Mesenchymal stem cell (in vitro differentiated cells and primary cell): Measurements from ENCODE around the gene ARL2.

Experiments used
- DNase-seq: peaks from one replicate; pipeline ENCODE4 v3.0.0-alpha.2; 2013
- H2AFZ ChIP-seq: one replicate; pipeline ENCODE4 v1.6.1; 2013; ENCODE audit warnings: low read depth, mild to moderate bottlenecking, control low read depth, inconsistent platforms, low read length, moderate library complexity
- H2AK5ac ChIP-seq: 2 replicates; pipeline ENCODE4 v1.6.1; 2013; ENCODE audit warnings: low read length, moderate library complexity, mild to moderate bottlenecking, inconsistent platforms; ENCODE audit not compliant: severe bottlenecking
- H2BK120ac ChIP-seq: one replicate; pipeline ENCODE4 v1.6.1; 2013; ENCODE audit warnings: low read depth, mild to moderate bottlenecking, inconsistent platforms, low read length, moderate library complexity
- H2BK12ac ChIP-seq, 2 experiments: one replicate each; pipeline ENCODE4 v1.6.1; 2013; ENCODE audit warnings: inconsistent platforms in 2 of 2, low read length in 2 of 2, mild to moderate bottlenecking in 2 of 2, moderate library complexity in 2 of 2, control low read depth in 1 of 2
- H2BK15ac ChIP-seq: one replicate; pipeline ENCODE4 v1.6.1; 2013; ENCODE audit warnings: mild to moderate bottlenecking, low read depth, inconsistent platforms; ENCODE audit not compliant: poor library complexity, severe bottlenecking
- H2BK5ac ChIP-seq: 2 replicates; pipeline ENCODE4 v1.6.1; 2013; ENCODE audit warnings: low read depth, mild to moderate bottlenecking, low read length, control low read depth, inconsistent platforms; ENCODE audit not compliant: poor library complexity, severe bottlenecking
- H3K14ac ChIP-seq, 2 experiments: one replicate each; pipeline ENCODE4 v1.6.1; 2013; ENCODE audit warnings: inconsistent platforms in 2 of 2, low read length in 2 of 2, control low read depth in 1 of 2, mild to moderate bottlenecking in 1 of 2, moderate library complexity in 1 of 2
- H3K18ac ChIP-seq, 2 experiments: one replicate each; pipeline ENCODE4 v1.6.1; 2013; ENCODE audit warnings: inconsistent platforms in 2 of 2, low read length in 2 of 2, control low read depth in 1 of 2, low read depth in 1 of 2, mild to moderate bottlenecking in 1 of 2
- H3K23ac ChIP-seq, 2 experiments: one replicate each; pipeline ENCODE4 v1.6.1; 2013; ENCODE audit warnings: inconsistent platforms in 2 of 2, low read length in 2 of 2, mild to moderate bottlenecking in 2 of 2, moderate library complexity in 2 of 2, control low read depth in 1 of 2
- H3K27ac ChIP-seq: 2 replicates; pipeline ENCODE4 v1.5.1; 2013; ENCODE audit warnings: mild to moderate bottlenecking, moderate library complexity, low read length, control low read depth, inconsistent platforms; ENCODE audit not compliant: poor library complexity, severe bottlenecking
- H3K27me3 ChIP-seq, 2 experiments: 2 replicates each; pipeline versions ENCODE4 v1.6.1 to v1.7.0; 2013; ENCODE audit warnings: low read length in 2 of 2, mild to moderate bottlenecking in 2 of 2, moderate library complexity in 2 of 2, control low read depth in 1 of 2, inconsistent platforms in 1 of 2; ENCODE audit not compliant: control insufficient read depth in 1 of 2, insufficient read depth in 1 of 2
- H3K36me3 ChIP-seq, 2 experiments: 2 replicates each; pipeline versions ENCODE4 v1.6.1 to v1.7.0; 2013; ENCODE audit warnings: low read length in 2 of 2, control low read depth in 1 of 2, inconsistent platforms in 1 of 2, low read depth in 1 of 2, mild to moderate bottlenecking in 1 of 2; ENCODE audit not compliant: insufficient read depth in 2 of 2, control insufficient read depth in 1 of 2
- H3K4ac ChIP-seq, 2 experiments: one replicate each; pipeline ENCODE4 v1.6.1; 2013; ENCODE audit warnings: inconsistent platforms in 2 of 2, low read length in 2 of 2, mild to moderate bottlenecking in 2 of 2, moderate library complexity in 2 of 2, control low read depth in 1 of 2, low read depth in 1 of 2
- H3K4me1 ChIP-seq: 2 replicates; pipeline ENCODE4 v1.6.1; 2013; ENCODE audit warnings: low read depth, low read length, control low read depth; ENCODE audit not compliant: control insufficient read depth, insufficient read depth
- H3K4me2 ChIP-seq: 2 replicates; pipeline ENCODE4 v1.6.1; 2013; ENCODE audit warnings: low read length, mild to moderate bottlenecking, inconsistent platforms; ENCODE audit not compliant: poor library complexity, severe bottlenecking
- H3K4me3 ChIP-seq, 2 experiments: 2 replicates each; pipeline versions ENCODE4 v1.5.1 to v1.7.0; 2013; ENCODE audit warnings: low read length in 2 of 2, mild to moderate bottlenecking in 2 of 2, control low read depth in 1 of 2, low read depth in 1 of 2; ENCODE audit not compliant: insufficient read depth in 1 of 2
- H3K79me1 ChIP-seq: replicated peaks from 2 replicates; pipeline ENCODE4 v1.6.1; 2013; ENCODE audit warnings: mild to moderate bottlenecking, control low read depth, low read length, inconsistent platforms; ENCODE audit not compliant: poor library complexity, severe bottlenecking
- H3K9ac ChIP-seq: 2 replicates; pipeline ENCODE4 v1.7.0; 2013; ENCODE audit warnings: mild to moderate bottlenecking, low read length, moderate library complexity
- H3K9me3 ChIP-seq: 2 replicates; pipeline ENCODE4 v1.7.0; 2013; ENCODE audit warnings: mild to moderate bottlenecking, low read length; ENCODE audit not compliant: control insufficient read depth
- H4K8ac ChIP-seq: one replicate; pipeline ENCODE4 v1.6.1; 2013; ENCODE audit warnings: inconsistent platforms, mild to moderate bottlenecking, low read length, moderate library complexity
- H4K91ac ChIP-seq: one replicate; pipeline ENCODE4 v1.6.1; 2013; ENCODE audit warnings: mild to moderate bottlenecking, low read length, inconsistent platforms
- WGBS: methylation state at CpG from one replicate; pipeline ENCODE4 v1.1.7; 2013; ENCODE audit warnings: mixed read lengths; 5-methylcytosine and 5-hydroxymethylcytosine counted together

ARL2 gene

DNA sequence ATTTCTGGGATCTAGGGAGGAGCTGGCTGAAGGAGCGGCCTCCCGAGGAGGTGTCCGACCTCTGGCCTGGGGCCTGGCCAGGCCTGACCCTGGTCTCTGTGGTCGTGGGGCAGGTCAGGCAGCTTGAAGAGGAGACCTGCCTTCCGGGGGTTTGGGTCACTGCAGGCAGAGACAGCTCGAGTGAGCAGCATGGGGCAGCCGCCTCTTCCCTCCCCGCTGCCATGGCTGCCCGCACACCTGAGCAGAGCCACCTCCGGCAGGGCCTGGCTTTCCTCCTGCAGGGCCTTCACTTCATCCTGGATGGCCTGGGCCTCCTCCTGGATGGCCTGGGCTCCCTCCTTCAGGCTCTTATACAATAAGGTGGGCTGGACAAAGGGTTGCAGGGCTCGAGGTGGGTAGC, 52.4 kb downstream of the ARL2 start:
- Histone ChIP-seq H3K36me3 (no peaks in the 10 kb centered on the region), H4K8ac (no peak overlapping the region), H2BK15ac (no peak overlapping the region), H3K4ac (no peak overlapping the region), H3K9ac (no peak overlapping the region), H2BK120ac (no peak overlapping the region), H3K4me3 (no peak overlapping the region), H3K14ac (no peak overlapping the region), H3K23ac (no peak overlapping the region), H3K9me3 (no peaks in the 10 kb centered on the region), H3K27me3 (peaks cover 3 to 12% of the 10 kb centered on the region in 2 experiments), H3K79me1 (no peaks in the 10 kb centered on the region), H3K18ac (no peak overlapping the region), H3K27ac (no peak overlapping the region), H2BK12ac (no peak overlapping the region), H2BK5ac (no peak overlapping the region), H3K4me2 (no peak overlapping the region), H4K91ac (no peak overlapping the region), H2AK5ac (no peak overlapping the region), H2AFZ (no peak overlapping the region), H3K4me1 (no peaks in the 10 kb centered on the region)
- DNase-seq: no peak
- 80% methylated on average over 11 of the region's 11 CpGs for WGBS

DNA sequence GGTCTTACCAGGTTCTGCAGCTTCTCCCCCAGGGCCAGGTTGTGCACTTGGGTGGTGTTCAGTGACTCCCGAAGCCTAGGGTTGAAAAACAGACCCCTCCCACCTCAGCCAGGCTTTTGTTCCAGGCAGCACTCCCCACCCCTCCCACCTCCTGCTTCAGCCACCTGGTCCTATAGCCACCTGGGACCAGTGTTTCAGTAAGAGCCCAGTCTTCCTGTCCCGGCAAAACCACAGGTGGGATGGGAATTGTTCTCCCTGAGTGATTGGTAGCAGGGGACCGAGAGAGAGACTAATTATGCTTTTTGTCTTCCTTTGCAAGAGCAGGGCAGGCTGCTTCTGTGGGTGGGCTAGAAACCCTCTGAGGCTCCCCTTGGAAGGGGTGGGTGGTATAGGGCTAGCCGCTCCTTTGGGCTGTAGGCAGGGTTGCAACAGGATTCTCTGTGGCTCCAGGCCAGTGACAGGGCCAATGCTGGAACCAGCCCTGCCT, 52.9 kb downstream of the ARL2 start:
- H3K9me3 ChIP-seq: no peaks in the 10 kb centered on the region
- H3K27ac ChIP-seq: no peak overlapping the region
- H4K91ac ChIP-seq: no peak overlapping the region
- no peaks in the 10 kb centered on the region for H3K4me1 ChIP-seq
- no peak overlapping the region for H2AK5ac ChIP-seq
- no peak overlapping the region for H3K4ac ChIP-seq
- H3K4me2 ChIP-seq: no peak overlapping the region
- H3K23ac ChIP-seq: no peak overlapping the region
- no peak overlapping the region for H4K8ac ChIP-seq
- H2BK5ac ChIP-seq: no peak overlapping the region
- WGBS: 80% methylated on average over 4 of the region's 4 CpGs
- no peaks in the 10 kb centered on the region for H3K79me1 ChIP-seq
- no peak for DNase-seq
- no peak overlapping the region for H2AFZ ChIP-seq
- no peak overlapping the region for H2BK15ac ChIP-seq
- no peak overlapping the region for H3K4me3 ChIP-seq
- H3K14ac ChIP-seq: no peak overlapping the region
- no peak overlapping the region for H2BK120ac ChIP-seq
- H3K18ac ChIP-seq: no peak overlapping the region
- H3K27me3 ChIP-seq: peaks cover 3 to 12% of the 10 kb centered on the region in 2 experiments
- H3K36me3 ChIP-seq: no peaks in the 10 kb centered on the region
- no peak overlapping the region for H2BK12ac ChIP-seq
- H3K9ac ChIP-seq: no peak overlapping the region

GRCh38 chr11:65067446-65067845, 53.5 kb downstream of the ARL2 start:
- H3K18ac ChIP-seq: no peak overlapping the region
- no peak overlapping the region for H3K4me3 ChIP-seq
- H2BK15ac ChIP-seq: no peak overlapping the region
- H3K23ac ChIP-seq: no peak overlapping the region
- H3K9ac ChIP-seq: no peak overlapping the region
- no peaks in the 10 kb centered on the region for H3K36me3 ChIP-seq
- H3K4me1 ChIP-seq: no peaks in the 10 kb centered on the region
- no peaks in the 10 kb centered on the region for H3K9me3 ChIP-seq
- no peak overlapping the region for H2BK120ac ChIP-seq
- H2AK5ac ChIP-seq: no peak overlapping the region
- H3K79me1 ChIP-seq: no peaks in the 10 kb centered on the region
- H3K27me3 ChIP-seq: peaks cover 3 to 9% of the 10 kb centered on the region in 2 experiments
- H3K27ac ChIP-seq: no peak overlapping the region
- H2AFZ ChIP-seq: no peak overlapping the region
- WGBS: 81% methylated on average over 8 of the region's 10 CpGs
- DNase-seq: no peak
- H2BK5ac ChIP-seq: no peak overlapping the region
- no peak overlapping the region for H2BK12ac ChIP-seq
- H3K4ac ChIP-seq: no peak overlapping the region
- no peak overlapping the region for H3K4me2 ChIP-seq
- H4K8ac ChIP-seq: no peak overlapping the region
- no peak overlapping the region for H3K14ac ChIP-seq
- no peak overlapping the region for H4K91ac ChIP-seq

DNA sequence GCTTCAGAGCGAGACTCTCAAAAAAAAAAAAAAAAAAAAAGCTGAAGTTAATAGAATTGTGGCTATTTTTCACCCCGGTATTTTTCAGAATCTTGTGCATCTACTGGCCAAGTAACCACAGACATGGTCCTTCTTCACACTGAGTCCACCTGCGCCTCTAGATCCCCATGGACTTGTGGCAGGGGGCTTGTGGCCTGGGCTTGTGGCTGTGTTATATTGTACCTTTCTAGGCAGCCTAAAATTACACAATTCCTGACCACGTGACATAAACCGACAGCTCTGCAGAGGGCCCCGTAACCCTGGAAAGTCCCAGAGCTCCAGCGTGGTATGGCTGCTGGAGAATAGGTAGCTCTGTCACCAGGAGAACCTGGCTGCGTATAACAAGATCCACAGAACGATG, 55.3 kb downstream of the ARL2 start:
- Histone ChIP-seq H3K36me3 (no peaks in the 10 kb centered on the region), H3K18ac (no peak overlapping the region), H4K91ac (no peak overlapping the region), H3K9me3 (no peaks in the 10 kb centered on the region), H3K4me2 (no peak overlapping the region), H2AFZ (no peak overlapping the region), H3K23ac (no peak overlapping the region), H3K27ac (no peak overlapping the region), H3K79me1 (no peaks in the 10 kb centered on the region), H4K8ac (no peak overlapping the region), H2BK15ac (no peak overlapping the region), H3K4me1 (no peaks in the 10 kb centered on the region), H2BK120ac (no peak overlapping the region), H2AK5ac (no peak overlapping the region), H3K9ac (no peak overlapping the region), H3K14ac (no peak overlapping the region), H2BK12ac (no peak overlapping the region), H2BK5ac (no peak overlapping the region), H3K4me3 (no peak overlapping the region), H3K27me3 (peaks cover 0 to 8% of the 10 kb centered on the region in 2 experiments), H3K4ac (no peak overlapping the region)
- 65% methylated on average over 6 of the region's 9 CpGs for WGBS
- DNase-seq: peak; percentile 47
